HK-2 (cell line): ENCODE measurements around the gene TSPAN7.

Source experiments
- DNase-seq: peaks from one replicate; pipeline ENCODE4 v3.0.0-alpha.2; 2018; ENCODE audit not compliant: unreplicated experiment

TSPAN7 gene

DNA sequence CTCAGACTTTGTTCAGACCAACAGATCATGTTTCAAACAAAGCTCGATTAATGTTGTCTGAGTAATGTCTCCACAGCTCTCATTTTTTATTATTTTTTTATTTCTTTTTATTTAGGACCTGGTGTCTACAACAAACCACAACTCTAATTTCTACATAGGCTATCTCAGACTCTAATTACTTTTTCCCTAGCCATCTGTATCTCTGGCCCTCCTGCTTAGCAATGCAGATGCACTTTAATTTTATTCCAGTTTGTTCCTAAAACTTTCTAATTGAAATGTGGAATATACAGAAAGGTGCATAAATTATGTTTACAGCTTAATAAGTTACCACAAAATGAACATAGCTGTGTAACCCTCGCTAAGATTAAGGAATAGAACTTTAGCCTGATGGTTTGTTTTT lies 120.8 kb downstream of the TSPAN7 start:
- no peak for DNase-seq

- no peak for DNase-seq
These were observed 131.6 kb downstream of the TSPAN7 start for GRCh38 chrX:38692961-38693360.

DNA sequence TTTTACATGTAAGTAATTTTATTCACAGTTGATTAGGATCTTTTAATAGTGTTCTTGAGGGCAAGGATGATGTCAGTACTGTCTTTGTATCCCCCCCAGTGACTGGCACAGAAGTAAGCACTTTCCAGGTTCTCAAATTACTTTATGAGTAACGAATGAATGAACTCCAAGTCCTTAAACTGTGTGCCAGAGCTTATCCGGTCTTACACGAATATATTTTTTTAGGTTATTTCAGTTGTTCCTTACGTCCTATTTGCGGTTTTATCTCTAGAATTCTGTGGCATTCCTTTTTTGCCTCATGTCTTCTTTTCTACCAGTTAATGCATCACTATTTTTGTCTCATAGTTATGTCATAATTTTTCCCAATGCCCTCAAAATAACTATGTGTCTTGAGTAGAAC lies 133.1 kb downstream of the TSPAN7 start:
- no peak for DNase-seq

- no peak for DNase-seq
These were observed 136.1 kb downstream of the TSPAN7 start for GRCh38 chrX:38697461-38697860.

- DNase-seq: no peak
These were observed 137.8 kb downstream of the TSPAN7 start for GRCh38 chrX:38699121-38699520.

DNA sequence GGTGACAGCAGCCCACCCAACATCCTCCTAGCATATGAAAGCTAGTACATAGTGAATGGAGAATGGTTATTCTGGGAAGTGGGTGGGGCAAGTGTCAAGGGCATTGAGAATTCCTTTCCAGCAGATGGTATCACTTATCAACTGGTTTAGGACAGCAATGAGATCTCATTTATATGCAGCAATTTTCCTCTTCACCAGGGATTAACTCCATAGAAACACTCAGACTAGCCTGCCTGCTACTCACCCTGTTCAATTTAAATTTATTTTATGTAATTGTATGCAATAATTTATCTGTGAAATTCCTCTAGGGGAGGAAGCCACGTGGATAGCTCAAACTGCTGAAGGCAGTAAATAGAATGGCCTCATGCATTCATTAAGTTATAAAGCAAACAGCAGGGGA lies 138.4 kb downstream of the TSPAN7 start:
- no peak for DNase-seq

- DNase-seq: no peak
These were observed 139.7 kb downstream of the TSPAN7 start for GRCh38 chrX:38701073-38701472.

DNA sequence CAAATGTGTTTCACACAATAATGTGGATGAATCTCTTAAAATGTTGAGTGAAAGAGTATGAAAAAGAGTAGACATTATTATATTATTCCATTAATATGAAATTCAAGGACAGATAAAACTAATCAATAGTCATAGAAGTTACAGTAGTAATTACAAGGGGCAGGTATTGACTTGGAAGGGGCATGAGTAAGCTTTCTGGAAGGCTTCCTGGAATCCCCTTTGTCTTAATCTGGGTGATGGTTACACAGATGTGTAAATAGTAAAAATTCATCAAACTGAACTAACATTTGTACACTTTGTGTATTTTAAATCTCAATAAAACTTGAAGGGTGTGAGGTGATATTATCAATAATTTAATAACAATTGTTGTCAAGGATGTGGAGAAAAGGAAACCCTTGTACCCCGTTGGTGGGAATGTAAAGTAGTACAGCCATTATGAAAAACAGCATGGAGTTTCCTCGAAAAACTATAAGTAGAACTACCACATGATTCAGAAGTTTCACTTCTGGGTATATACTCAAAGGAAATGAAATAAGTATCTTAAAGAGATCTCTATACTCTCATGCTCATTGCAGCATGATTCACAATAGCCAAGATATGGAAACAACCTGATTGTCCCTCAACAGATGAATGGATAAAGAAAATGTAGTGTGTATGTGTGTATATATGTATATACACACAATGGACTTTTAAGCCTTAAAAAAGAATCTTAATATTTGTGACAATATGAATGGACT lies 143.0 kb downstream of the TSPAN7 start:
- no peak for DNase-seq

- no peak for DNase-seq
These were observed 156.5 kb downstream of the TSPAN7 start for GRCh38 chrX:38717871-38718270.

DNA sequence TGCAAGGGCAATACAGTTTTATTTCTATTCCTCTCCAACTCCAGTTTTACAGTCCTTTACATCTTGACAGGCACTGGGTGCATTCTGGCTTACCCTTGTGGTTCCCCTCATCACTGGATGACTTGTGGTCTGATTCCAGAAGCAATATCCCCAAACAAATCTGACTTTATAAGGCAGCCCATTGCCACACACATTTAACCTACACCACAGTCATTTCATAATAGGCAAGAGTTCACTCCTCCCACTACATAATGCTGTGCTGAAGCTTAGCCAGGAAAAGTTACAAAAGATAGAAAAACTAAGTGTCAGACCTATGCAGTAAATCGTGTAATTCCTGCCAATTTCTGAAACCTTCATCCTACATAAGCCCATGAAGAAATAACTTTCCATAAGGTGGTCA lies 157.0 kb downstream of the TSPAN7 start:
- DNase-seq: no peak

DNA sequence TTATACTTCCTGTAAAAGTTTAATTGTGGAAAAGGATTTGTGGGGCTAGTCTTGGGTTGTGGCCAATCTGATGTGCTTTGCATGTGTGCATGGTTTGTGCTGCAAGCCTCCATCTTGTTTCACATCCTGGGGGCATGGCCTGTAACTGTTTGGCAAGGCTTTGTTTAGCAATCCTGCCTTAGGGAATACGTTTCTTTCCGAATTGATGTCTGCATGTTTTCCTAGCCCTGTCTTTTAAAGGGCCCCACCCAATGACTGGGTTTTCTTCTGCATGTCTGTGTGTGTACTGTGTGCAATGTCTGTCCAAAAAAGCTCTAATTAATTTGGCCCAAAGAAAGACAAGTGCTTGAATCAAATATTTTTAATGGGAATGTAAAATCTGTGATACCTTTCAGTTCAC lies 165.3 kb downstream of the TSPAN7 start:
- no peak for DNase-seq

DNA sequence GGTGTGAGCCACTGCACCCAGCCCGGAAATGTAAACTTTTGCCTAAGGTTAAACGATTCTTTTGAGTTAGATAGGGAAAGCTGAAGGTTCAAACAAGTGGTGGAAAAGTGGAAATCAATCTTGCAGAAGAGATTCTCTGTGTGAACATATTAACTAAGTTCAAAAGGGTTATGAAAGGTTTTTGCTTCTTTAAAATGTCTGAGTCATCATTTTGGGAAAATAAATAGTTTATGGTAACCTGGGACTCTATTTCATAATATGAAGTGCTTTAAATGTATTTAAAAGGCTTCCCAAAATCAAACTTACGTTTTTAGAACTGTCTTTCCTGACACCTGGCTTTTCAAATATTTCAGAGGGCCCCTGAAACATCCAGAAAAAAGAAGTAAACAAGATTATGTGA lies 166.3 kb downstream of the TSPAN7 start:
- DNase-seq: no peak

DNA sequence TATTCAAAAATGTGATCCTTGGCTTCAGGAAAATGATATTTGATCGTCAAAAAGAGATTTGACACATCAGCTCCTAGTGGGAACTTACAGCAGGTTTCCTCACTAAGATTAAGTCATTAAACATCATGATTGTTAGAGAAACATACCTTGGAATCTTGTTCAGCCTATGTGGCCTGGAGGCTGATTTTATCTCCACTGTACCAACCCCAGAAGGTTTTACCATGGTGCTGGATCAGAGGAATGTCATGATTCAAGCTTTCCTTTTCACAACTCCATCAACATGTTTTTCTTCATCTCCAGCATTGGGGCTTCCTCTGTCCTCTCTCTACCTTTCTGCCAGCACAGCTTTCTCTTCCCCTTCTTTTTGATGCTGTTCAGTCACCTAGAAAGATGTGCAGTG lies 171.5 kb downstream of the TSPAN7 start:
- no peak for DNase-seq
